CD4-positive, alpha-beta T cell treated with Interleukin-17A for 4 hours (primary cell): Measurements from ENCODE around the gene SFMBT1.
A peak's percentile ranks its signal among the peaks of the same experiment; 100 is the strongest.
"Not testable (repeated sequence)": the region's sequence is repeated elsewhere in the genome, so short reads cannot be mapped to it uniquely, and the experiment has no call there.

ENCODE experiments used
- DNase-seq: peaks from one replicate; pipeline ENCODE4 v3.0.0-alpha.2; 2020; ENCODE audit warnings: mixed read lengths

SFMBT1 gene

DNA sequence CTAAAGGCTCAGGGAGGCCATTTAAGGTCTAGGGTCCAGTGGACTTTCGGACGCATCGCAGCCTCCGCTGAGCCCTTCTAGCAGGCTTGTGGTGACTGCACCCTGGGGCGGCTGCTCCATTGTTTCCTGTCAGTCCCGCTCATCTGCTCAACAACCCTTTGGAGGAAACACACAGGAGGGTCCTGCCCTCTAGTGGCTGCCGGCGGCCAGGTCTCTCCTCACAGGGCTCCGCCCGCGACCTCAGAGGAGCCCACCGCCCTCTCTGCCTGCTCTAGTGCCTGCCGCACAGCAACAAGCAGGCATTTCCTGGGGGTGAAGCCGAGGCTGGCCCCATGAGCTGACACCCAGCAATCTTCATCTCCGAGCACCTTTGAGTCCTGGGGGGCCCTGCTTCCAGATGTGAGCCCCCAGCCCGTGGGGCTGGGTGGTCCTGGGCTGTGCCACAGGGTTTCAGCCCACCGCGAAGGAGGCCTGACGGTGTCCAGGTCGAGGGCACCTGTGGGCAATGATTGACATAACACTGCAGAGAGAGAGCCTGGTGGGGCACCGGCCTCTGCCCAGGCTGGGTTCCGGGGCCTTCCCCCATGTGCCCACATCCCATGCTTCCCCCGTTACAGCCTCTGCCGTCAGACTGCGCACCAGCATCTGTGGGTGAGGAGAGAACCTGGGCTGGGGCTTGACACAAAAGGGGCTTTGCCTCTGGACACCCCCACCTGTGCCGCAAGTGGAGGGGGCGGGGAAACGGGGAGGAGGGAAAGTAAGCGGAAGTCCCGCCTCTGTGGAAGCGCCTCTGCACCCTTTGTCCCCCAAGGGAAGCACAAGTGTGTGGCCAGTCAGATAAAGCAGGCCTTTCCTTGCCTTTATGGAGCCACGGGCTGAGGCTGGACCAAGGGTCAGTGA lies 27.0 kb upstream of the SFMBT1 start:
- DNase-seq, result peak; percentile 92

DNA sequence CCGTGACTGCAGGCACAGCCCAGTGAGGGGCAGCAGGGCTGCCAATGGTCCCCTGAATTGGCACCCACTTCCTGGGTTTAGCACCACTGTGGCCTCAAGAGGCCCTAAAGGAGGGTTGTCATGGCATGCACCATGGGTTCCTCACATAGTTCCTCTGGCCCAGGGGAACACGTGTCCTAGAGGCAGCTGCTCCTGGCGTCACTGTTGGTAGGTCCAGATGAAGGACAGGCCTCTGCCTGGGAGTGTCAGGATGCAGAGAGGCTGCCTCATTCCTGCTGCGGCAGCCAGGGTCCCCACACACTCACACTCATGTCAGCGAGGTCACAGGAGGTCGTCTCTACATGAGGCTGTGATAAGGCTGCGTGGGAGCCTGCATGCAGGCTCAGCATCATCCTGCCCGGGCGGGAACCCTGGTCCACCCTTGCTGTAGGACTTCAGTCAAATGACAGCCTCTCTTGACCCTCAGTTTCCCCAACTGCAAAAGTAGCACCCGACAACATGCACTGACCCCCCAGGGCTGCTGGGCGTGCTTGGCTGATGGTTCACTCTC lies 26.1 kb upstream of the SFMBT1 start:
- DNase-seq, result no peak

DNA sequence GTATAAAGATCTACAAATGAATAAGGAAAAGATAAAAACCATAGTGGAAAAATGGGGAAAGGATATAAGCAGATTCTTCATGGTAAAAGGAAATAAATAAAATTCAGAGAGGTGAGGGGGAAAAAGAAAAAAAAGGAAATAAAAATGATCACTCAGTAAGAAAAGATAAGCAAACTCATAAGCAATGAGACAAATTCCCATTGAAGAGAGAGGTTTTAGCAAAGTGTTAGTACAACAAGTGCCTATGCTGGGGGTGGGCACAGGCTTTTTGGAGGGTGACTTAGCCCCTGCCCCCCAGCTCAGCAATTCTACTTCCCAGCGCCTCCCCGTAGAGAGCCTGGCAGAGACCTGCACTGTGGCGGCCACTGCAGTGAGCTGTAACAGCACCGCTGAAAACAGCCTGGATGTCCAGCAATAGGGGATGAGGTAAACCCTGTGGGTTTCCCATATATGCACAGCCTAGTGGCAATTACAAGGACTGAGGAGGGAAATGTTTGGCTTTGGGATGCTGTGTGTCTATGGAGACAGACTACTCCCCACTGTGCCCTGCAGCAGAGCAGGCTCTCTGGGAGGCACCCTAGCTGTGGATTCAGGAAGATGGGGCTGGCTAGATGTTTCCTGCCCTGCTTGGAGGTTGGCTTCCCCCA lies 23.7 kb upstream of the SFMBT1 start:
- no peak for DNase-seq

DNA sequence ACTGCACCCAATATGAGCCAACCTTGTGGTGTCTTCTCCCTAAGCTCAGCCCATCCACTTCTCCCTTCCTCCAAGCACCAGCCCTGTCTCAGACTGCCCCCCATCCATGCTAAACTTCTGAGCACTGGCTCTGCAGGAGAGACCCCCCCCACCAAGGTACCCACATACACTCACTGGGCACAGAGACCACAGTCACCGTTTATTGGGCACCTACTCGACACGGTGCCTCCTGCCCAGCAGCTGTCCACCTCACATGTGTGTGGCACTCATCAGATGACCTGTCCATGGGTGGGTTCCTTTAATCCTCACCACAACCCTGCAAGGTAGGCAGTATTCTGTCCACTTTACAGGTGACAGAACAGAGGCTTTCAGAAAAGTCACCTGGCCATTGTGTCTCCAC lies 22.3 kb upstream of the SFMBT1 start:
- no peak for DNase-seq

DNA sequence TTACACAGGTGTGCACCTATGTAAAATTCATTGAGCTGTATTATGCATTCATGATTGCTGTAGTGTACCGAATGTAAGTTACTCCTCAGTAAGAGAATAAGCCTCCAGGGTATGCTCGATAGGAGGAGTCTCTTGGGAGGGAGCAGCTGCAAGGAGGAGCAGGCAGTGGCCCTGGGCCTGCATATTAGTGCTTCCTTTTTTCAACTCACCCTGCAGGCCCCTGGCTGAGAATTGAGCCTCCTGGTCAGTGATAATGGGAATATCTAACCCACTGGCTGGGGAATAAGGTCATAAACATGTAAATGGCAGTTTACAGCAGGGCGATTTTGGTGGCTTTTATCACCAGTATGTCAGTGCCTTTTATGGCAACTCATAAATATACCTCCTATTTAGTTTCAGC lies 21.7 kb upstream of the SFMBT1 start:
- no peak for DNase-seq

DNA sequence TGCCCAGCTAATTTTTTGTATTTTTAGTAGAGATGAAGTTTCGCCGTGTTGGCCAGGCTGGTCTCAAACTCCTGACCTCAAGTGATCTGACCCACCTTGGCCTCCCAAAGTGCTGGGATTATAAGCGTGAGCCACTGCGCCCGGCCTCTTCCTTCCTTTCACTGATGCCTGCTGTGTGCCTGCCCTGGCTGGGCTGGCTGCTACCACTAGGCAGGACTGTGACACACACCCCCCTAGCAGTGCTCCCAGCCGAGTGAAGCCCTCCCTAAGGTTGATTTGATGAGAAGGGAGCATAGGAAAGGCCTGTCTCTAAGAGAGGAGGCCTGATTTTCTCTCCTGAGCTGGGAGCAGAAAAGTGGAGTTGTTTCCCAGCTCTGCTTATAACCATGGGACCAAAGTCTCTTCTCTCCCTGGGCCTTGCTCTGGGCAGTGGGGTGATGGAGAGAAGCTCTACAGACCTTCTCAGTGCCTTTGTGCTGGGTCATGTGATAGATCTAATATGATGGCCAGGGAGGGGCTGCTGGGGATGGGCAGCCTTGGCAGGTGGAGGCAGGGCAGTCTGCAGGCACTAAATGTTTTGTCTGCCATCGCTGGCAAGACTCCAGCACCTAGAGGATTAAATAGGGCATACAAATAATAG lies 20.1 kb upstream of the SFMBT1 start:
- no peak for DNase-seq

DNA sequence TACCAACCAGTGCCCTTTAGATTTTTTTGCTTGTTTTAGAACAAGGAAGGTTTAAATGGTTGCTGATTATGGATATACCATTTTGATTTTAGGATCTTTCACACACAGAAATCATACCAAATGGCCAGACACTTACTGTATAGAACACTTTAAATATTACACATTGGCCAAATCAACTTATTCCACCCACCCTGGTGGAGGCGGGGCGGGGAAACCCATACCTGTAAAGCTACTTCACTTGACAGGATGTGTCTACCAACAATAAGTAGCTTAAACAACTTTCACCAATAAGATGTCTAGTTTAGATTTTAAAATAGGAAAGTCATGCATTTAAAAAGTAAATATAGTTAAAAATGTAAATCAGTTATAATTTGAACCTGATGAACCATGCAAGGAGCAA lies 17.0 kb upstream of the SFMBT1 start:
- no peak for DNase-seq

DNA sequence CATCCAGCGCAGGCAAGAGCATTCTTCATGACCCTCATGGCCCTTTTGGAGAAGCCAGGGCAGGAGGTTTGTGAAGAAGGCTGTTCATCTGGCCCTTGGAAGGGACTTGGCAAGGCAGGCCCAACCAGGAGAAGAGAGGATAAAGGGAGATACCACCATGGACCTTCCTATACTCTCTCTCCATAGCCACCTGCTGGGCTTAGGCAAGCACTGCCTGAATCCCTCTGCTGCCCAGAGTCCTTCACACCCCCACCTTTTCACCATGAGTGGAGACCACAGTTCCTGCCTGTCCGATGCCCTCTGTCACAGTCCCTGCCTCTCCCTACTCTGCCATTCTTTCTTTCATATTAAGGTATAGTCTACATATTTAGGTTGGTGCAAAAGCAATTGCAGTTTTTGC lies 10.6 kb upstream of the SFMBT1 start:
- DNase-seq, result no peak

DNA sequence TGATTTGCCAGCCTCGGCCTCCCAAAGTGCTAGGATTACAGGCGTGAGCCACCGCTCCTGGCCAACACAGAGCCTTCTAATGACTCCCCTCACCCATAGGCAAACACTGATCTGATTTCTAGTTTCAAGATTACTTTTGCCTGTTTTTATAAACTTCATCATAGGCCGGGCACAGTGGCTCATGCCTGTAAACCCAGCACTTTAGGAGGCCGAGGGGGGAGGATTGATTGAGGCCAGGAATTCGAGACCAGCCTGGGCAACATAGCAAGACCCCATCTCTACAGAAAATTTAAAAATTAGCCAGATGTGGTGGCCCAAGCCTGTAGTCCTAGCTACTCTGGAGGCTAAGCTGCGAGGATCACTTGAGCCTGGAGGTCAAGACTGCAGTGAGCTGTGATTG lies 8.4 kb upstream of the SFMBT1 start:
- not testable (repeated sequence) for DNase-seq

DNA sequence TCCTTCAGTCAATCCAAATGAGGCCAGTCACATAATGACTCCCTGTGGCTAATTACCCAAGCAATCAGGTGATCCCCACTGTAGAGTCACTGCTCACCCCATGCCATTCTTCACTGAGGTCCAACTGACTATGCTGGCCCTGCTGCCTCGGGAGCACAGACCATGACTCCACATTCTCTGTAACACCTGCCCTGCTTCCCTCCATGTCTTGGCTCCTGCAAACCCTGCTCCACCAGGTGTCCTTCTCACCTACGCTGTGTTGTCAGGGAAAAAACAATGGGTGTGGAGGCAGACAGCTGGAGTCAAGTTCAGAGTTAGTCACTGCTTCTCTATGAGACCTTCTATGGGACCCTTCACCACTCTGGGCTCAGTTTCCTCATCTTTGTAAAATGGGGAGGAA lies 6.1 kb upstream of the SFMBT1 start:
- DNase-seq, result no peak

DNA sequence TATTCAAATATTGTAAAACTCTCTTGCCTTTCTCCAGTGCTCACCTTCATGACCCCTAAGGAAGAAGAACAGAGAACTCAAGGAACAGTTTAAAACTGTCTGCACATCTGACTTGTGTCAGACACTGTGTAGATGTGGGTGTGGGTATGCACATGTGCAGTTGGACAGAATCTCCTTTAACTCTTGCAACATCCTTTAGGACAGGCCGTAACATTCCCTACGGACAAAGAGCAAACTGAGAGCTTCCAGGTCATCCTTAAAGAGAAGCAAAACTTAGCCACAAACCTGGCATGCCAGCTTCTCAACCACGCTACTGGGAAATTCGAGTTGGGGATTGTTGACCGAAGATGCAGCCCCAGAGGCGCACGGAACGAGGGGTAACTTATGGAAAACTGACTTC lies 4.1 kb upstream of the SFMBT1 start:
- DNase-seq, result no peak

DNA sequence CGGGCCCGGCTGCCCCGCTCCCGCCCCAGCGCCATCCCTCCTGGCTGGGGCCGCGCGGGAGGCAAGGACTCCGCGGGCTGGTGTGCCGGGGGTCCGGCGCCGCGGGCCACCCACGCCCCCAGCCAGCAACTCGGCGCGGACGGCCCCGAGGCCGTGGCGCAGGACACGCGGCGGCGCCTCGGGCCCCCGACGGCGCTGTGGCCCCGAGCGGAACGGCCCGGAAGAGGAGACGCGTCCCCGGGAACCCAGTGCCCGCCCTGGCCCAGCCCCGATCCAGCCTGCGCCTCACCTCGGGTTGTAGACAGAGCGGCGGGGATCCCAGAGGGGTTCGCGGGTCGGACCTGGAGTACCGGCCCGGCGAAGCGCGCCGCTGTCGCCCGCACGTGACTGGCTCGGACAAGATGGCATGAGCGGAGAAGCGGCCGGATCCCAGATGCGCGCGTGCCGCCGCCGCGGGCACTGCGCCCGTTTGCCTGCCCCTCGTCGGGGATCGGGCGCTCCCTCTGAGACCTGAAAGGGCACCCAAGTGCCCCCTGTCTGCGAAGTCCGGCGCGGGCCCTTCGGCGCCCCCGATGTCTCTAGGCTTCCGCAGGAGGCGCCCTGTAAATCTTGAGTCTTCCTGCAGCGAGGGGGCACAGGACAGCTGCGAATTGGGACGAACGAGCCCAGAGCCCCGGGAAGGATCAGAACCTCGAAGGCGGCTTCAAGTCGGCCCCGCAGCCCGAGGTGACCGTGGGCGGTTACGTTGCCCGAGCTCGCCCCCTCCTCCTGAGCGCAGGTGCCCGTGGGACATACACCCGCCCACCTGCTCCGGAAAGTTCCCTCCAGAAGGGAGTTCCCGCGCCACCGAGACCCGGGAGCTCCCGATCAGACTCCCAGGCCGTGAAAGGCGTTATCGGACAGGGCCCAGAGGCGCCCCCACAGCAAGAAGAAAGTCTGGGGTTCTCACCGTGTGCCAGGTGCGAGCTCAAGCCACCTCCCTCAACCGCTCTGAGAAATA lies 598 bp upstream of the SFMBT1 start:
- peak; percentile 75 for DNase-seq

DNA sequence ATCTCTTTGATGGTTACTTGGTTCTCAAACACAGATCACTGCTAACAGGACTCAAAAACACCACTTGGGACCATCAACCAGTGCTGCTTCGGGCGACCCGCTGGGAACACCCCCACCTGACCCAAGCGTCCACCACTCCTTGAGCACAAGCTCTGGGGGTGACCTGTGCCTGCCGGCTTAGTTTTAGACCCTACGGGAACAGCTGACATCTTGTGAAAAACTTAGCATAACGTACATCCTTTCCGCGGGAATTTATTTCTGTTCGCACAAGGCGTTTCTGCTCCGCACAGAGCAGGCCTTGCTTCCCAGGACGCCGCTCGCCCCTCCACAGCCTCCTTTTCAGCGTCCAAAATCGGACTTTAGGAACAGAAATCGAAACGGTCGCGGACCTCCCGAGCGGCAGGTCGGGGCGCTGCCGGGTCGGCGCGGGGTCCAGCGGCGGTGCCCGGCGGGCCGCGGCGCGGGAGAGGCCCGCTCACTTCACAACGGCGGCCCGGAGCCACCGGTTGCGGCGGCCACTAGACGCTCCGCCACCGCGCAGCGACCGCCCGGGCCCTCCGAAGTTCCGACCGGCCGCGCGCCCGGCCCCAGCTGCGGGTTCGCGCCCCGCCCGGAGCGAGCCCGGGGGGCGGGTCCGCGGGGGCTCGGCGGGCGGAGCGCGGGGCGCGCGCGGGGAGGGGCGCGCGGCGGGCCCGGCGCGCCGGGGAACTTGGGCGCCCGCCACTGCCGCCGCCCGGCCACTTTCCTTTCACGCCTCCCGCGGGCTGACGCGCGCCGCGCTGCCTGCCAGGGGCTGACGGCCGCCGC lies 959 bp downstream of the SFMBT1 start:
- DNase-seq, result peak; percentile 77

DNA sequence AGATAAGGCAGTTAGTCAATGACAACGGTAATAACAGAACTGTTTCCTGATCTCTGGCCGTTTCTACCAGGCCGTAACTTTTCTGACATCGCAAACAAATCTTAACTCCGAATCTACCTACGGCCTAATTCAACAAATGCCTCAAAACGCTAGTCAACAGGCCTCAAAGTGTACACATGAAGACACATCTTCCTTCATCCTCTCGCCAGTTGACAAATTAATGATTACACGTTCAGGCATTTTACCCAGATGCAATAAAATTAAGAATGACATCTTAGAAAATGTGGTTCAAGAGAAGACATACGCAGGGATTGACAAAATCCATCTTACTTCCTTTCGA lies 1.5 kb downstream of the SFMBT1 start:
- DNase-seq, result no peak

DNA sequence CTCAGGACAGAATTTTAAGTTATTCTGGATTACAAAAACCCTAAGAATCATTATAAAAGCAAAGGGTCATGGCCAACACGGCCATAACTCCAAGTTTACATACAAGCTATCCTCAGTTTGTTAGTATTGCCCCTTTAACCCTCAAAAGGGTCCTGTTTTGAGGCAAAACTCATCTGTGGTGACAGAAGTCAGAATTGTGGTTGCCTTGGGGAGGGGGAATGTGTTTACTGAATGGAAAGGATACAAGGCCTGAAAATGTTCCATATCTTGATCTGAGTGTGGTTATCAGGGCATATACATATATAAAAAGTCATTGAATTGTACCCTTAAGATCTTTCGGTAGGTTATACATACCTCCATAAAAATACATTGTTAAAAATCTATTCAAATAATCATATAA lies 2.1 kb downstream of the SFMBT1 start:
- no peak for DNase-seq

DNA sequence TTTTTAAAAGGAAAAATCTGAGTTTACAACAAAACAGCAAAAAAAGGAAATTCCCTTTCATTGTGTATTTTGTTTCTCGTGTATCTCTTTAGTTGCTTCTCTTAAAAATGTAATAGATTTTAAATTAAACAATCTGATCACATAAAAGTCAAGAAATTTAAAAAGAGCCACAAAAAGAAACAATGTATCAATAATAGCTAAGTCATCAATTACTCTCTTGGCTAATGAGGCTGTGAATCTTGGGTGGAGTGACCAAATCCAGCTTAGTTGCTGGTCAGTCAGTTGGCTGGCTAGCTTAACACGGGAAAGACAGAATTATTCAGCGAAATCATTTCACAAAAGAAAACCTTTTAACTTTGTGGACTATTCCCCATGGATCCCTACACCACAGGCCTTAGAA lies 3.2 kb downstream of the SFMBT1 start:
- DNase-seq, result no peak

DNA sequence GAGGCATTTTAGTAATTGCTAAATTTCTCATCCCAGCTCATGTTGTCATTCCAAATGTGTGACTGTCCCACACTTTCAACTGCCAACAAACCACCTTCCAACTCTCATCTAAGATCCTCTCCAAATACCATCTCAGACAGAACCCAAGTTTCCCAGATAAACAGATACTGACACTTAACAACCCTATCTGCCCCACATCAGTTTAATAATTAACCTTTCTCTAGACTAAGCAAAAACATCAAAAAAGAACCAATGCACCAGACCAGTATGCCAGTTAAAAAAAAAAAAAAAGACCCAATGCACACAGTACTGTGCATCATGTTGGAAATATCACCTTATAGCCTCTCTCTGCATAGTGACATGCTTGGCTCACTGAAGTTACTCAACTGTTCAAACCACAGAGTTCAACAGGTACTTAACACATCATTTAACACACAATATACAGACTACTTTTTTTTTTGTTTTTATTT lies 5.5 kb downstream of the SFMBT1 start:
- DNase-seq, result no peak

DNA sequence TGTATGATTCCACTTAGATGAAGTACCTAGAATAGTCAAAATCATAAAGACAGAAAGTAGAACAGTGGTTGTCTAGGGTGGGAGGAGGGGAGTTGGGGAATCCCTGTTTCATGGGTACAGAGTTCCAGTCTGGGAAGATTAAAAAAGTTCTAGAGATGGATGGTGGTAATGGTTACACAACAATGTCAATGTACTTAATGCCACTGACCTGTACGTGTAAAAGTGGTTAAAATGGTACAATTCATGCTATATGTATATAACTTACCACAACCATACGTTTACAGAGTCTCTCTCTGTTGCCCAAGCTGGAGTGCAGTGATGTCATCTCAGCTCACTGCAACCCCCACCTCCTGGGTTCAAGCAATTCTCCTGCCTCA lies 6.5 kb downstream of the SFMBT1 start:
- DNase-seq, result no peak

DNA sequence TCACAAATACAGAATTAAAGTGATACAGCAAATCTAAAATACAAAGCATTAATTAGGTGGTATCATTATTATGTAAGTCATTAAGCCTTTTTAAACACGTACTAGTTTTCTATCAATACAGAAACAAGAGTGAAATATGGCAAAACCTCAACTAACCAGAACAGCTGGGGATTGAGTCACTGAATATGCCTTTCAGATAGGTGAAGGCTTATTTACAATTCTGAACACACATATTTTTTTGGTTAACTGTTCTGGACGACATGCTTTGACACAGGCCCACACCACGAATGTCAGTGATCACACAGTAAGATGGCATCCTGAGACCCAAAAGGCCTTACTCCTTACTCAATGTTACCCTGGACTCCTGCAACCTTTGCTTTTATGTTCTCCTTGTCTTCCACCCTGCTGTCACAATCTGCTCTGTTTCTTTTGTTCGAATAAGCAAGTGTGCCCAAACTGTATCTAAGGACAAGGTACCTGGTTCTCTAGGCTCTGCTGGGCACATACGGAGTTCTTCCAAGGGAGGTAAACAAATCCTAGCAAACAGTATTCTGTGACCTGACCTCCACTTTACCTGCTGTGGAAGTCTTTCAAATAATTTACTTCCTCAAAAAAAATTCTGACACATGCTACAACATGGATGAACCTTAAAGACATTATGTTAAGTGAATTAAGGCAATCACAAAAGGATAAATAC lies 7.0 kb downstream of the SFMBT1 start:
- DNase-seq, result no peak

DNA sequence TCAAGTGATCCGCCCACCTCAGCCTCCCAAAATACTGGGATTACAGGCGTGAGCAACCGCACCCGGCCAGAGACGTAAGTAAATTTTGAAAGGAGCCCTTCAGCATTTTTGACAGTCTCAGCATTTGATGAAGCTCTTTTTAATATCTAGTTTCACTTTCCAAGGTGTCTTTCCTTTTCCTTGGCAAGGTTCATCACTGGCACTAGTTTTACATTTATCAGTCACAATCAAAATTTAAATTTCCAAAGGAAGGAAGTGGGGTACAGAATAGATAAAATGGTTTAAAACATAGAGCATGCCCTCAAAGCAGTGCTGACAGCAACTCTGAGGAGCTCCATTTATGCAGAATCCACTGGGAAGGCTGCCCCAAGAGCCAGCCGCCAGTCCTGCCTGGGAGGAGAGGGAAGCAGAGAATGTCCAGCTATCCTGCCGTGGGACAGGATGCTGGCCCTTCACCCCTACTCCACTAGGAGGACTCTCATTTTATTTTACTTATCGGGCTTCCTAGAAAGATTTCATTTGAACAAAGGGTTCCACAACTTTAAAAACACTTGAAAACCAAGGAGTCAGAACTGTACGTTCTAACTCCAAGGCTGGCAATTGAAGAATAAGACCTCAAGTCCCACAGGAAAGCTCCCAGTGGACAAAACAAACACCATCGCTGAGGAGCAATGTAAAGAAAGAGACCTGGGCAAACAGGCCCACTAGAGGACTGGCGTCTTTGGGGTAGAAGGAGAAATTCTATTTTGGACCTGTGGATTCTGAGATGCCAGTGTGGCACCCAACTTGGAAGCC lies 9.9 kb downstream of the SFMBT1 start:
- no peak for DNase-seq
